GM23248 (cell line): ENCODE results near the gene RBM5. TPM values are rescaled to one million over a fixed set of nuclear protein-coding genes. Genes with fewer than 3 reads are reported as not detected.

Source experiments
- DNase-seq: peaks from one replicate; pipeline ENCODE4 v3.0.0-alpha.2; 2015
- H2AFZ ChIP-seq: fragments of 200-600 bp; sonication (generic); 2 replicates; pipeline ENCODE4 v1.6.1; 2016; ENCODE audit warnings: antibody characterized with exemption
- H3F3A ChIP-seq: fragments of 200-600 bp; sonication (generic); 2 replicates; pipeline ENCODE4 v1.6.1; 2016; ENCODE audit warnings: mild to moderate bottlenecking, antibody characterized with exemption, mixed run types; ENCODE audit not compliant: insufficient read depth
- H3K27ac ChIP-seq: fragments of 200-600 bp; sonication (generic); 2 replicates; pipeline ENCODE4 v1.5.1; 2016; ENCODE audit warnings: mild to moderate bottlenecking
- H3K27me3 ChIP-seq: fragments of 200-600 bp; sonication (generic); replicated peaks from 2 replicates; pipeline ENCODE4 v1.6.1; 2016; ENCODE audit warnings: mild to moderate bottlenecking; ENCODE audit not compliant: insufficient read depth
- H3K36me3 ChIP-seq: fragments of 200-600 bp; sonication (generic); 2 replicates; pipeline ENCODE4 v1.6.1; 2016; ENCODE audit warnings: low read depth, mild to moderate bottlenecking
- H3K4me1 ChIP-seq: fragments of 200-600 bp; sonication (generic); 2 replicates; pipeline ENCODE4 v1.6.1; 2016; ENCODE audit warnings: mild to moderate bottlenecking; ENCODE audit not compliant: insufficient read depth
- H3K4me2 ChIP-seq: fragments of 200-600 bp; sonication (generic); one replicate; pipeline ENCODE4 v1.6.1; 2016; ENCODE audit warnings: mild to moderate bottlenecking; ENCODE audit not compliant: unreplicated experiment
- H3K4me3 ChIP-seq: fragments of 200-600 bp; sonication (generic); 2 replicates; pipeline ENCODE4 v1.5.1; 2016; ENCODE audit warnings: mild to moderate bottlenecking
- H3K79me2 ChIP-seq: fragments of 200-600 bp; sonication (generic); 2 replicates; pipeline ENCODE4 v1.6.1; 2016; ENCODE audit warnings: mild to moderate bottlenecking; ENCODE audit not compliant: insufficient read depth
- H3K9ac ChIP-seq: fragments of 200-600 bp; sonication (generic); 2 replicates; pipeline ENCODE4 v1.6.1; 2016; ENCODE audit warnings: mild to moderate bottlenecking
- H3K9me2 ChIP-seq: fragments of 200-600 bp; sonication (generic); 2 replicates; pipeline ENCODE4 v1.6.1; 2016; ENCODE audit warnings: mixed run types, mild to moderate bottlenecking, moderate library complexity; ENCODE audit not compliant: insufficient read depth
- H3K9me3 ChIP-seq: fragments of 200-600 bp; sonication (generic); one replicate; pipeline ENCODE4 v1.6.1; 2017; ENCODE audit warnings: low read depth
- H4K20me1 ChIP-seq: fragments of 200-600 bp; sonication (generic); 2 replicates; pipeline ENCODE4 v1.6.0; 2016; ENCODE audit not compliant: insufficient read depth
- EZH2 ChIP-seq: fragments of 200-600 bp; sonication (generic); IDR thresholded peaks from 2 replicates; pipeline ENCODE4 v1.6.1; 2018; ENCODE audit warnings: antibody characterized with exemption, mild to moderate bottlenecking; ENCODE audit not compliant: insufficient read depth, poor library complexity, severe bottlenecking
- EZH2phosphoT487 ChIP-seq: fragments of 200-600 bp; sonication (generic); IDR thresholded peaks from 2 replicates; pipeline ENCODE4 v1.6.1; 2018; ENCODE audit warnings: antibody characterized with exemption, moderate library complexity, mild to moderate bottlenecking, low read depth; ENCODE audit not compliant: insufficient read depth
- WGBS, 2 experiments: methylation state at CpG; one replicate each; pipeline ENCODE4 v1.1.6; 2015 to 2017; ENCODE audit warnings: low lambda C conversion rate in 2 of 2, low coverage in 1 of 2; ENCODE audit errors: missing lambda C conversion rate in 2 of 2; 5-methylcytosine and 5-hydroxymethylcytosine counted together
- in situ Hi-C: fragments of 300-500 bp; cut with MboI; formaldehyde crosslinking; loops from 2 replicates; pipeline ENCODE4 v1.15.0; 2020
- polyA plus RNA-seq: library from polyadenylated mRNA; unstranded; fragments of >200 nt; fragmentation: Nextera tagmentation; extraction: Ambion mirVana; gene quantifications from 2 replicates; pipeline ENCODE4 v1.2.1, GENCODE V29; 2016
- total RNA-seq: library from RNA; depleted of rRNA; stranded (reverse); fragments of >200 nt; shearing (Covaris generic); gene quantifications from 2 replicates; pipeline ENCODE4 v1.2.3, GENCODE V29; 2014; rRNA removed

RBM5 gene
- total RNA-seq: 86.1 and 152 TPM in 2 replicates
- 44.5 and 55.0 TPM in 2 replicates for polyA plus RNA-seq

DNA sequence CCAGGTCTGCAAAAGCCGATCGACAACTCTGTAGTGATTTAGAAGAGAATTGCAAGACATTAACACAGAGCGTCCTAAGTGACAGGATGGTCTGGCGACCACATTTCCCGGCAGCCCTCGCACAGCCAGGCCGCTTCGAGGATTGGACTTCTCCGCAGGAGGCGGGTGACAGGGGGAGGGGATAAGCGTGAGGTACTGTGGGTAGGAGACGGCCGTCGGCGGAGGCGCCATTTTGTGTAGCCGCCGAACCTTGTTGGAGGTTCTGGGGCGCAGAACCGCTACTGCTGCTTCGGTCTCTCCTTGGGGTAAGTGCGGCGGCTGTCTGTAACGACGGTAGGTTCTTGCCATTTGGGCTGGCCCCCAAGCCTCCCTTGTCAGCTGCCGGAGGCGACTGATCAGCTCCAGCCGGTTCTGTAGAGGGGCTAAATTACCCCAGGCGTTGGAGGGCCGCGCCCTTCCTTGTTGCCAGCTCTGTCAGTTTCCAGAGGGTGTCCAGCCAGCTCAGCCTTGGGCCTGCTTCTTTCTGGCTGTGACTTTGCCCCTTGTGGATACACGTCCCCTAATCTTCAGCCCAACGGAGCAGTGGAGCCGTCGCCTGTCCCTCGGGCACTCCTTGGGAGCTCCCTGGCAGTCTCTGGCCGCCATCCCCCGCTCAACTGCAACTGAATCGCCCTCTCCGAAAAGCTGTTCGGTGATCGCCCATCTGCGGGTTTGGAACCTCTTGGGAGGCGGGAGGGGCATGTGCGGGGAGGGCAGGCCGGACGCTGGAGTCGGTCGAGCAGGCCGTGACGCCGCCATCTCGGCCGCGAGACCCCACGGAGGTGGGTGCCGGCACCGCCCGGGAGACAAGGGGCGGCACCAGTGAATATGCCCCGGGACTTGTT is at the start of gene RBM5:
RBM5 (plus strand) TSS at position 195 of the 884 bp plus-strand sequence. CDS start 1,516 bp downstream, outside the sequence.
- H3K4me3 ChIP-seq: peak within 1 kb of the TSS; percentile 95
- peaks cover 15% of the 10 kb centered on the region for H3K4me1 ChIP-seq
- peak within 1 kb of the TSS; percentile 99 for H2AFZ ChIP-seq
- no peaks in the 10 kb centered on the region for H3K27me3 ChIP-seq
- TF ChIP-seq EZH2phosphoT487 (no peak), EZH2 (no peak)
- in situ Hi-C loops: no loop called here
- 1% methylated on average over 57 to 61 of the region's 61 CpGs for WGBS, 2 experiments
- H3K79me2 ChIP-seq: peaks cover 55% of the 10 kb centered on the region
- DNase-seq: peak; percentile 98
- peak within 1 kb of the TSS; percentile 89 for H3K27ac ChIP-seq
- no peaks in the 10 kb centered on the region for H3K9me2 ChIP-seq
- peak within 1 kb of the TSS; percentile 86 for H3K4me2 ChIP-seq
- H3K36me3 ChIP-seq: peaks cover 35% of the 10 kb centered on the region
- peaks cover 17% of the 10 kb centered on the region; the same call in 1 of the 2 replicates for H3F3A ChIP-seq
- peak within 1 kb of the TSS; percentile 99 for H3K9ac ChIP-seq
- H4K20me1 ChIP-seq: peaks cover 5% of the 10 kb centered on the region
- H3K9me3 ChIP-seq: no peaks in the 10 kb centered on the region

GRCh38 chr3:50044976-50045375 is 43.7 kb upstream of the RBM5 start:
- Histone ChIP-seq H3K9ac (no peak overlapping the region), H3K4me3 (no peak overlapping the region), H3K9me2 (no peaks in the 10 kb centered on the region), H3K27me3 (no peaks in the 10 kb centered on the region), H3K79me2 (peaks cover 25% of the 10 kb centered on the region), H3K9me3 (no peaks in the 10 kb centered on the region), H3F3A (peaks cover 6% of the 10 kb centered on the region; the same call in 1 of the 2 replicates), H3K4me2 (no peak overlapping the region), H4K20me1 (no peaks in the 10 kb centered on the region), H3K4me1 (peaks cover 6% of the 10 kb centered on the region), H3K36me3 (no peaks in the 10 kb centered on the region), H3K27ac (no peak overlapping the region), H2AFZ (no peak overlapping the region)
- TF ChIP-seq EZH2 (no peak), EZH2phosphoT487 (no peak)
- 98 to 100% methylated on average over 1 of the region's 1 CpG for WGBS, 2 experiments
- no peak for DNase-seq
- in situ Hi-C loops: no loop called here

DNA sequence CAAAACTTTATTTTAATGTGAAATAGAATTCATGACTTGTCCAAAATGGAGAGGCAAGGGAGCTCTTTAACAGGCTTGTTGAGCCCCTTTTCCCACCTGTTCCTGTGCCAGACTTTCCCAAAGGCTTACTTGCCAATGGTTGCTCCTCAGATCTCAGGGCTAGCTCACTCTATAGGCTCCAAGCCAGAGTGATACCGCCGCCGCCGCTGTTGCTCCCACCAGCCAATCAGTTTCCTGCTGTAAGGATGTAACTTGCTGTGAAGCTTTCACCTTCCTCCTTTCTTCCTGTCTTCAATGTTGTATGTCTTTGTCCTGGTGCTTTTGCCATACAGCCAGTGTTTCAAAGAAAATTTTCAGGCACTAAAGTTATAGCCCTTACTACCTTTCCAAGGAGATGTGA is 41.3 kb upstream of the RBM5 start:
- peaks cover 15% of the 10 kb centered on the region for H3K4me1 ChIP-seq
- in situ Hi-C loops: no loop called here
- H4K20me1 ChIP-seq: no peaks in the 10 kb centered on the region
- H2AFZ ChIP-seq: no peak overlapping the region
- peaks cover 9% of the 10 kb centered on the region; the same call in 1 of the 2 replicates for H3F3A ChIP-seq
- no peaks in the 10 kb centered on the region for H3K9me2 ChIP-seq
- TF ChIP-seq EZH2: no peak
- no peak for TF ChIP-seq EZH2phosphoT487
- H3K4me2 ChIP-seq: no peak overlapping the region
- no peak overlapping the region for H3K9ac ChIP-seq
- no peak for DNase-seq
- H3K27ac ChIP-seq: no peak overlapping the region
- WGBS, 2 experiments: 98% methylated on average over 4 of the region's 4 CpGs
- peaks cover 18% of the 10 kb centered on the region for H3K79me2 ChIP-seq
- H3K4me3 ChIP-seq: no peak overlapping the region
- H3K36me3 ChIP-seq: no peaks in the 10 kb centered on the region
- no peaks in the 10 kb centered on the region for H3K9me3 ChIP-seq
- no peaks in the 10 kb centered on the region for H3K27me3 ChIP-seq

- no peaks in the 10 kb centered on the region for H3K9me2 ChIP-seq
- no peaks in the 10 kb centered on the region for H4K20me1 ChIP-seq
- no peak overlapping the region for H3K4me3 ChIP-seq
- H3K9me3 ChIP-seq: no peaks in the 10 kb centered on the region
- no peaks in the 10 kb centered on the region for H3K36me3 ChIP-seq
- H3K27me3 ChIP-seq: no peaks in the 10 kb centered on the region
- H3K4me2 ChIP-seq: peak overlapping the region; percentile 29
- H3K79me2 ChIP-seq: peaks cover under 1% of the 10 kb centered on the region; the same call in 1 of the 2 replicates
- H3K9ac ChIP-seq: no peak overlapping the region
- peak overlapping the region; percentile 52 for H3K27ac ChIP-seq
- peaks cover 15% of the 10 kb centered on the region for H3K4me1 ChIP-seq
- H3F3A ChIP-seq: peaks cover 9% of the 10 kb centered on the region; the same call in 1 of the 2 replicates
- peak; percentile 82 for DNase-seq
- no peak for TF ChIP-seq EZH2phosphoT487
- TF ChIP-seq EZH2: no peak
- in situ Hi-C loops: no loop called here
- no peak overlapping the region for H2AFZ ChIP-seq
These were observed 38.4 kb upstream of the RBM5 start for GRCh38 chr3:50050361-50050760.
